HepG2 (cell line): Measurements from ENCODE around the gene TK1. TPM values are rescaled to one million over a fixed set of nuclear protein-coding genes. Genes with fewer than 3 reads are reported as not detected.

Experiments
- ATAC-seq: fragments of 200-7000 bp; cut with Tn5 transposase; 3 replicates; pipeline ENCODE4 v1.9.1; 2020; ENCODE audit warnings: mild to moderate bottlenecking, moderate library complexity
- BruUV-seq: library from RNA; stranded (reverse); fragments of 400-500 nt; replicated peaks from 2 replicates; lab custom pipeline; 2021; lab: Mats Ljungman, UMichigan
- CTCF ChIA-PET: fragments of 300-600 bp; formaldehyde crosslinking; extraction: SDS; loops from one replicate; lab custom pipeline; 2021; ENCODE audit warnings: low total read pairs, inconsistent platforms, low intra/inter-chr PET ratio; lab: Yijun Ruan, JAX
- POLR2A ChIA-PET: fragments of 350-600 bp; sonication (Branson Sonifier 250); formaldehyde crosslinking; loops from one replicate; lab custom pipeline; 2020; ENCODE audit warnings: antibody characterized with exemption, inconsistent platforms; lab: Yijun Ruan, JAX
- DNase-seq: peaks from one replicate; pipeline ENCODE4 v3.0.0-alpha.2; 2015; ENCODE audit warnings: low spot score
- FAIRE-seq: peaks from 3 replicates; lab custom pipeline; 2011; peaks lifted over from hg19 to GRCh38; lab: Jason Lieb, UNC
- H2AFZ ChIP-seq: one replicate; pipeline ENCODE4 v1.6.1; 2011; ENCODE audit warnings: low read length, inconsistent platforms
- H3K27ac ChIP-seq: fragments of 300-600 bp; 3 replicates; pipeline ENCODE4 v1.8.0; 2011; ENCODE audit warnings: mixed run types, mild to moderate bottlenecking, mixed read lengths, low read length, inconsistent platforms; ENCODE audit not compliant: insufficient read depth; ENCODE audit errors: extremely low read length
- H3K27me3 ChIP-seq, 2 experiments: fragments of 200-600 bp in 1 of 2; 2 replicates in 1 of 2; 3 replicates in 1 of 2; pipeline versions ENCODE4 v1.6.0 to v1.8.0; 2011; ENCODE audit warnings: low read length in 2 of 2, mild to moderate bottlenecking in 2 of 2, moderate library complexity in 2 of 2, inconsistent platforms in 1 of 2; ENCODE audit not compliant: insufficient read depth in 2 of 2, control insufficient read depth in 1 of 2
- H3K36me3 ChIP-seq, 2 experiments: fragments of 200-600 bp in 1 of 2; replicated peaks in 1 of 2; 2 replicates in 1 of 2; 3 replicates in 1 of 2; pipeline versions ENCODE4 v1.5.1 to v1.8.0; 2011; ENCODE audit warnings: low read length in 2 of 2, inconsistent platforms in 1 of 2; ENCODE audit not compliant: insufficient read depth in 2 of 2, control insufficient read depth in 1 of 2
- H3K4me1 ChIP-seq: 2 replicates; pipeline ENCODE4 v1.5.1; 2012; ENCODE audit warnings: low read length, inconsistent platforms; ENCODE audit not compliant: insufficient read depth
- H3K4me2 ChIP-seq: 2 replicates; pipeline ENCODE4 v1.6.0; 2011; ENCODE audit warnings: low read depth, low read length, inconsistent platforms
- H3K4me3 ChIP-seq, 3 experiments: fragments of 200-600 bp in 1 of 3; sonication (generic), shearing (Covaris generic) in 1 of 3; replicated peaks in 1 of 3; 2 replicates each; pipeline ENCODE4 v1.5.1; 2011 to 2016; ENCODE audit warnings: low read length in 3 of 3, inconsistent platforms in 2 of 3, low read depth in 2 of 3, mild to moderate bottlenecking in 2 of 3, control low read depth in 1 of 3, mixed read lengths in 1 of 3; ENCODE audit not compliant: insufficient read depth in 1 of 3
- H3K79me2 ChIP-seq: one replicate; pipeline ENCODE4 v1.6.1; 2011; ENCODE audit warnings: low read length, inconsistent platforms; ENCODE audit not compliant: insufficient read depth
- H3K9ac ChIP-seq: 2 replicates; pipeline ENCODE4 v1.6.0; 2011; ENCODE audit warnings: mild to moderate bottlenecking, low read depth, low read length, inconsistent platforms; ENCODE audit not compliant: insufficient read depth
- H3K9me3 ChIP-seq: 2 replicates; pipeline ENCODE4 v1.5.1; 2012; ENCODE audit warnings: mild to moderate bottlenecking, low read length
- H4K20me1 ChIP-seq: 2 replicates; pipeline ENCODE4 v1.6.0; 2011; ENCODE audit warnings: inconsistent platforms, mild to moderate bottlenecking, low read length, moderate library complexity; ENCODE audit not compliant: insufficient read depth
- ATAD3A ChIP-seq: sonication (generic); formaldehyde crosslinking; IDR thresholded peaks from 2 replicates; pipeline ENCODE4 v1.4.0; 2020; ENCODE audit warnings: missing genetic modification reagents
- ETV5 ChIP-seq: IDR thresholded peaks from 2 replicates; pipeline ENCODE4 v1.6.1; 2018; ENCODE audit warnings: missing biosample characterization, missing genetic modification reagents, inconsistent platforms, borderline replicate concordance
- MTF1 ChIP-seq: sonication (generic); formaldehyde crosslinking; IDR thresholded peaks from 2 replicates; pipeline ENCODE4 v1.5.0; 2020; ENCODE audit warnings: missing genetic modification reagents
- MXI1 ChIP-seq: IDR thresholded peaks from 3 replicates; pipeline ENCODE4 v1.6.1; 2012; ENCODE audit warnings: low read depth, low read length, inconsistent platforms, borderline replicate concordance
- NR2F1 ChIP-seq, 2 experiments: fragments of 450-650 bp in 1 of 2; formaldehyde crosslinking in 1 of 2; IDR thresholded peaks; 2 replicates each; pipeline versions ENCODE4 v1.5.0 to v1.6.1; 2016 to 2020; ENCODE audit warnings: mild to moderate bottlenecking in 1 of 2, missing compliant biosample characterization in 1 of 2, missing genetic modification reagents in 1 of 2, moderate library complexity in 1 of 2
- SP5 ChIP-seq: IDR thresholded peaks from 2 replicates; pipeline ENCODE4 v1.6.1; 2016; ENCODE audit warnings: low read depth, borderline replicate concordance
- ZBTB7A ChIP-seq: sonication (generic); formaldehyde crosslinking; IDR thresholded peaks from 2 replicates; pipeline ENCODE4 v1.8.0; 2022; ENCODE audit warnings: mild to moderate bottlenecking, missing genetic modification reagents
- ZNF121 ChIP-seq: sonication (generic); formaldehyde crosslinking; IDR thresholded peaks from 2 replicates; pipeline ENCODE4 v1.5.0; 2020; ENCODE audit warnings: mild to moderate bottlenecking, missing genetic modification reagents
- ZNF546 ChIP-seq: sonication (generic); formaldehyde crosslinking; conservative IDR thresholded peaks from 2 replicates; pipeline ENCODE4 v1.8.1; 2023; ENCODE audit warnings: mild to moderate bottlenecking, missing genetic modification reagents
- WGBS: methylation state at CpG from one replicate; pipeline ENCODE4 v1.1.6; 2017; ENCODE audit warnings: low lambda C conversion rate; 5-methylcytosine and 5-hydroxymethylcytosine counted together
- in situ Hi-C: cut with HindIII; loops from 2 replicates; pipeline ENCODE4 v1.10.0; 2017; ENCODE audit warnings: low pct_unique_long_range_greater_than_20kb; ENCODE audit not compliant: extremely low pct_ligation_motif_present
- intact Hi-C: fragments of 100-400 bp; cut with micrococcal nuclease; formaldehyde crosslinking; loops from one replicate; pipeline ENCODE4 v1.10.0; 2022; ENCODE audit not compliant: unreplicated experiment
- polyA plus RNA-seq, 8 experiments: library from polyadenylated mRNA; depleted of rRNA in 3 of 8; stranded (reverse) in 7 of 8; unstranded in 1 of 8; fragments of >200 nt; fragmentation: Illumina TruSeq in 4 of 8; extraction: Trizol in 4 of 8; gene quantifications; 2 replicates each; pipeline versions ENCODE4 v1.2.1 to v1.2.3, GENCODE V29; 2011 to 2016; ENCODE audit warnings: low read depth in 4 of 8, missing spikeins in 1 of 8, mixed read lengths in 1 of 8; ENCODE audit not compliant: insufficient read depth in 1 of 8
- total RNA-seq, 5 experiments: library from RNA; depleted of rRNA; stranded (reverse); fragments of >200 nt; fragmentation: Illumina TruSeq; extraction: Trizol; gene quantifications; 2 replicates each; pipeline ENCODE4 v1.2.3, GENCODE V29; 2016; ENCODE audit warnings: low read depth in 1 of 5
- TF ChIP-seq, protein P1 (sequence below): sonication (generic); formaldehyde crosslinking; IDR thresholded peaks from 2 replicates; pipeline ENCODE4 v1.4.0; 2020; ENCODE audit warnings: mild to moderate bottlenecking, missing genetic modification reagents
- TF ChIP-seq, protein P2 (sequence below): sonication (generic); formaldehyde crosslinking; IDR thresholded peaks from 2 replicates; pipeline ENCODE4 v1.4.0; 2020; ENCODE audit warnings: missing genetic modification reagents
- TF ChIP-seq, protein P3 (sequence below): sonication (generic); formaldehyde crosslinking; IDR thresholded peaks from 2 replicates; pipeline ENCODE4 v1.4.0; 2020; ENCODE audit warnings: mild to moderate bottlenecking, missing genetic modification reagents

The TK1 gene
- total and polyA plus RNA-seq, 2 of the 13 experiments (the other 11 are each of a cell fraction or from before 2014, with no cell fraction given): 45.0 to 96.0 TPM

DNA sequence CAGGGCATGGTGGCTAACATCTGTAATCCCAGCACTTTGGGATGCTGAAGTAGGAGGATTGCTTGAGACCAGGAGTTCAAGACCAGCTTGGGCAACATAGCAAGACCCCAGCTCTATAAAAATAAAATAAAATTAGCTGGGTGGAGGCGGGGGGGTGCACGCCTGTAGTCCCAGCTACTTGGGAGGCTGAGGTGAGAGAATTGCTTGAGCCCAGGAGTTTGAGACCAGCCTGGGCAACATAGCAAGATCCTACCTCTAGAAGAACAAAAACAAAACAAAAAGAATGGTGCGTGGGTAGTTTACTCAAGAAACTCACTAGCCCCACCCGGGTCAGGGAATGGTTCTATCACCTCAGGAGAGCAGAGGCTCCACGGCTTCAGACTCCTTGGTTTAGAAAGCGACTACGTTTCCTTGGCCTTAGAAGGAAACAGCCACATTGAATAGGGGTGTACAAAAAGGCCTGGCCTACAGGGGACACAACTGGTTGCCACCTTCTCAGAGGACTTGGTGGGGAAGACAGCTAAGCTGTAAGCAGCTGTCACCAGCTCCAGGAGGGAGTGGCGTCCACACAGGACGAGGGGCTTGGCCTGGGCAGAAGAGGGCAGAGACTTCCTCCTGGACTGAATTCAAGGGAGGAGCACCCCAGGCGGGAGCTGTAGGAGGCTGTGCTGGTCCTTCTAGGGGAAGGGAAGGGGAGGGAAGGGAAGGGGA is 716 bp downstream of the TK1 start:
- 48% methylated on average over 10 of the region's 10 CpGs for WGBS
- peak overlapping the region; percentile 78 for H3K27ac ChIP-seq
- peak; percentile 14 for ATAC-seq
- no peak for TF ChIP-seq MXI1
- TF ChIP-seq ATAD3A: no peak
- TF ChIP-seq, protein P1, sequence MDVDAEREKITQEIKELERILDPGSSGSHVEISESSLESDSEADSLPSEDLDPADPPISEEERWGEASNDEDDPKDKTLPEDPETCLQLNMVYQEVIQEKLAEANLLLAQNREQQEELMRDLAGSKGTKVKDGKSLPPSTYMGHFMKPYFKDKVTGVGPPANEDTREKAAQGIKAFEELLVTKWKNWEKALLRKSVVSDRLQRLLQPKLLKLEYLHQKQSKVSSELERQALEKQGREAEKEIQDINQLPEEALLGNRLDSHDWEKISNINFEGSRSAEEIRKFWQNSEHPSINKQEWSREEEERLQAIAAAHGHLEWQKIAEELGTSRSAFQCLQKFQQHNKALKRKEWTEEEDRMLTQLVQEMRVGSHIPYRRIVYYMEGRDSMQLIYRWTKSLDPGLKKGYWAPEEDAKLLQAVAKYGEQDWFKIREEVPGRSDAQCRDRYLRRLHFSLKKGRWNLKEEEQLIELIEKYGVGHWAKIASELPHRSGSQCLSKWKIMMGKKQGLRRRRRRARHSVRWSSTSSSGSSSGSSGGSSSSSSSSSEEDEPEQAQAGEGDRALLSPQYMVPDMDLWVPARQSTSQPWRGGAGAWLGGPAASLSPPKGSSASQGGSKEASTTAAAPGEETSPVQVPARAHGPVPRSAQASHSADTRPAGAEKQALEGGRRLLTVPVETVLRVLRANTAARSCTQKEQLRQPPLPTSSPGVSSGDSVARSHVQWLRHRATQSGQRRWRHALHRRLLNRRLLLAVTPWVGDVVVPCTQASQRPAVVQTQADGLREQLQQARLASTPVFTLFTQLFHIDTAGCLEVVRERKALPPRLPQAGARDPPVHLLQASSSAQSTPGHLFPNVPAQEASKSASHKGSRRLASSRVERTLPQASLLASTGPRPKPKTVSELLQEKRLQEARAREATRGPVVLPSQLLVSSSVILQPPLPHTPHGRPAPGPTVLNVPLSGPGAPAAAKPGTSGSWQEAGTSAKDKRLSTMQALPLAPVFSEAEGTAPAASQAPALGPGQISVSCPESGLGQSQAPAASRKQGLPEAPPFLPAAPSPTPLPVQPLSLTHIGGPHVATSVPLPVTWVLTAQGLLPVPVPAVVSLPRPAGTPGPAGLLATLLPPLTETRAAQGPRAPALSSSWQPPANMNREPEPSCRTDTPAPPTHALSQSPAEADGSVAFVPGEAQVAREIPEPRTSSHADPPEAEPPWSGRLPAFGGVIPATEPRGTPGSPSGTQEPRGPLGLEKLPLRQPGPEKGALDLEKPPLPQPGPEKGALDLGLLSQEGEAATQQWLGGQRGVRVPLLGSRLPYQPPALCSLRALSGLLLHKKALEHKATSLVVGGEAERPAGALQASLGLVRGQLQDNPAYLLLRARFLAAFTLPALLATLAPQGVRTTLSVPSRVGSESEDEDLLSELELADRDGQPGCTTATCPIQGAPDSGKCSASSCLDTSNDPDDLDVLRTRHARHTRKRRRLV (CRISPR knock-in tag): no peak
- TF ChIP-seq, protein P2, sequence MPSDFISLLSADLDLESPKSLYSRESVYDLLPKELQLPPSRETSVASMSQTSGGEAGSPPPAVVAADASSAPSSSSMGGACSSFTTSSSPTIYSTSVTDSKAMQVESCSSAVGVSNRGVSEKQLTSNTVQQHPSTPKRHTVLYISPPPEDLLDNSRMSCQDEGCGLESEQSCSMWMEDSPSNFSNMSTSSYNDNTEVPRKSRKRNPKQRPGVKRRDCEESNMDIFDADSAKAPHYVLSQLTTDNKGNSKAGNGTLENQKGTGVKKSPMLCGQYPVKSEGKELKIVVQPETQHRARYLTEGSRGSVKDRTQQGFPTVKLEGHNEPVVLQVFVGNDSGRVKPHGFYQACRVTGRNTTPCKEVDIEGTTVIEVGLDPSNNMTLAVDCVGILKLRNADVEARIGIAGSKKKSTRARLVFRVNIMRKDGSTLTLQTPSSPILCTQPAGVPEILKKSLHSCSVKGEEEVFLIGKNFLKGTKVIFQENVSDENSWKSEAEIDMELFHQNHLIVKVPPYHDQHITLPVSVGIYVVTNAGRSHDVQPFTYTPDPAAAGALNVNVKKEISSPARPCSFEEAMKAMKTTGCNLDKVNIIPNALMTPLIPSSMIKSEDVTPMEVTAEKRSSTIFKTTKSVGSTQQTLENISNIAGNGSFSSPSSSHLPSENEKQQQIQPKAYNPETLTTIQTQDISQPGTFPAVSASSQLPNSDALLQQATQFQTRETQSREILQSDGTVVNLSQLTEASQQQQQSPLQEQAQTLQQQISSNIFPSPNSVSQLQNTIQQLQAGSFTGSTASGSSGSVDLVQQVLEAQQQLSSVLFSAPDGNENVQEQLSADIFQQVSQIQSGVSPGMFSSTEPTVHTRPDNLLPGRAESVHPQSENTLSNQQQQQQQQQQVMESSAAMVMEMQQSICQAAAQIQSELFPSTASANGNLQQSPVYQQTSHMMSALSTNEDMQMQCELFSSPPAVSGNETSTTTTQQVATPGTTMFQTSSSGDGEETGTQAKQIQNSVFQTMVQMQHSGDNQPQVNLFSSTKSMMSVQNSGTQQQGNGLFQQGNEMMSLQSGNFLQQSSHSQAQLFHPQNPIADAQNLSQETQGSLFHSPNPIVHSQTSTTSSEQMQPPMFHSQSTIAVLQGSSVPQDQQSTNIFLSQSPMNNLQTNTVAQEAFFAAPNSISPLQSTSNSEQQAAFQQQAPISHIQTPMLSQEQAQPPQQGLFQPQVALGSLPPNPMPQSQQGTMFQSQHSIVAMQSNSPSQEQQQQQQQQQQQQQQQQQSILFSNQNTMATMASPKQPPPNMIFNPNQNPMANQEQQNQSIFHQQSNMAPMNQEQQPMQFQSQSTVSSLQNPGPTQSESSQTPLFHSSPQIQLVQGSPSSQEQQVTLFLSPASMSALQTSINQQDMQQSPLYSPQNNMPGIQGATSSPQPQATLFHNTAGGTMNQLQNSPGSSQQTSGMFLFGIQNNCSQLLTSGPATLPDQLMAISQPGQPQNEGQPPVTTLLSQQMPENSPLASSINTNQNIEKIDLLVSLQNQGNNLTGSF (CRISPR knock-in tag): no peak
- TF ChIP-seq, protein P3, sequence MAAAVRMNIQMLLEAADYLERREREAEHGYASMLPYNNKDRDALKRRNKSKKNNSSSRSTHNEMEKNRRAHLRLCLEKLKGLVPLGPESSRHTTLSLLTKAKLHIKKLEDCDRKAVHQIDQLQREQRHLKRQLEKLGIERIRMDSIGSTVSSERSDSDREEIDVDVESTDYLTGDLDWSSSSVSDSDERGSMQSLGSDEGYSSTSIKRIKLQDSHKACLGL: no peak
- 0 out of 2 replicates have a peak, but pooled peaks have one; percentile 11 for TF ChIP-seq SP5 (CRISPR knock-in tag)
- TF ChIP-seq ETV5 (CRISPR knock-in tag): 0 out of 2 replicates have a peak, but pooled peaks have one; percentile 11
- TF ChIP-seq MTF1 (CRISPR knock-in tag): no peak
- TF ChIP-seq ZNF121 (CRISPR knock-in tag): peak; percentile 90
- TF ChIP-seq NR2F1 (CRISPR knock-in tag; IDR thresholded peaks at IDR 0.05): no peak
- 0 out of 2 replicates have a peak, but pooled peaks have one; percentile 7 for TF ChIP-seq ZBTB7A
- no peak for TF ChIP-seq ZNF546 (CRISPR knock-in tag)

More for the DNA sequence above, 716 bp downstream of the TK1 start:
- H4K20me1 ChIP-seq: peaks cover 32% of the 10 kb centered on the region
- no TSS peak for BruUV-seq
- DNase-seq (no peak), FAIRE-seq (peak; percentile 23)
- in situ Hi-C loops: loop anchor here (5.0 kb wide), 1 partner anchor 74 kb away; no protein-coding TSS in a partner anchor
- peaks cover 59% of the 10 kb centered on the region for H3K79me2 ChIP-seq
- CTCF ChIA-PET: interaction anchor here (1.0 kb wide), 1 partner anchor 46 kb away, joined by 3 read pairs; no protein-coding TSS in a partner anchor
- H3K27me3 ChIP-seq: no peaks in the 10 kb centered on the region; a peak in 1 of 5 replicates
- POLR2A ChIA-PET: interaction anchor here (0.9 to 3.5 kb wide), 22 partner anchors 9 to 235 kb away, joined by 3 to 28 read pairs (median 6); partner anchors contain the start of genes TMC6, TMC8 and TNRC6C
- H3K4me1 ChIP-seq: peaks cover 62% of the 10 kb centered on the region
- H3K4me3 ChIP-seq: peak overlapping the region; percentile 43 to 94 (median 84)
- no peak overlapping the region for H2AFZ ChIP-seq
- H3K9me3 ChIP-seq: no peaks in the 10 kb centered on the region
- intact Hi-C loops: loop anchor here (2.0 to 5.0 kb wide), 2 partner anchors 17 to 74 kb away; partner anchors contain the start of gene SYNGR2
- H3K9ac ChIP-seq: peak overlapping the region; percentile 74
- peak overlapping the region; percentile 99 for H3K4me2 ChIP-seq
- peaks cover 7 to 50% of the 10 kb centered on the region in 2 experiments; a peak in 4 of 5 replicates for H3K36me3 ChIP-seq
